ENCODE measurements around the gene REEP2. TPM values are rescaled to one million over a fixed set of nuclear protein-coding genes. Genes with fewer than 3 reads are reported as not detected.
"Not testable (repeated sequence)": the region's sequence is repeated elsewhere in the genome, so short reads cannot be mapped to it uniquely, and the experiment has no call there.

REEP2 gene
- polyA plus RNA-seq, 1 donor from 2014 or later: not detected

DNA sequence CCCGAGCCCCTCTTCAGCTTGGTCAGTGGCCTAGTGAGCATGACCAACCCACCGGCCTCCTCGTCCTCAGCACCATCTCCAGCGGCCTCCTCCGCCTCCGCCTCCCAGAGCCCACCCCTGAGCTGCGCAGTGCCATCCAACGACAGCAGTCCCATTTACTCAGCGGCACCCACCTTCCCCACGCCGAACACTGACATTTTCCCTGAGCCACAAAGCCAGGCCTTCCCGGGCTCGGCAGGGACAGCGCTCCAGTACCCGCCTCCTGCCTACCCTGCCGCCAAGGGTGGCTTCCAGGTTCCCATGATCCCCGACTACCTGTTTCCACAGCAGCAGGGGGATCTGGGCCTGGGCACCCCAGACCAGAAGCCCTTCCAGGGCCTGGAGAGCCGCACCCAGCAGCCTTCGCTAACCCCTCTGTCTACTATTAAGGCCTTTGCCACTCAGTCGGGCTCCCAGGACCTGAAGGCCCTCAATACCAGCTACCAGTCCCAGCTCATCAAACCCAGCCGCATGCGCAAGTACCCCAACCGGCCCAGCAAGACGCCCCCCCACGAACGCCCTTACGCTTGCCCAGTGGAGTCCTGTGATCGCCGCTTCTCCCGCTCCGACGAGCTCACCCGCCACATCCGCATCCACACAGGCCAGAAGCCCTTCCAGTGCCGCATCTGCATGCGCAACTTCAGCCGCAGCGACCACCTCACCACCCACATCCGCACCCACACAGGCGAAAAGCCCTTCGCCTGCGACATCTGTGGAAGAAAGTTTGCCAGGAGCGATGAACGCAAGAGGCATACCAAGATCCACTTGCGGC is 28.2 kb downstream of the REEP2 start:
- Mint-ChIP-seq H3K27ac (peak overlapping the region in 2 of 3 donors; percentile 47 to 80), H3K4me1 (peaks cover 0 to 13% (median 9%) of the 10 kb centered on the region in 3 donors), H3K9me3 (no peaks in the 10 kb centered on the region), H3K27me3 (peaks cover 4% of the 10 kb centered on the region), H3K36me3 (peaks cover 3% of the 10 kb centered on the region), H3K4me3 (peak overlapping the region; percentile 85 to 93 (median 88))

- Mint-ChIP-seq H3K4me3 (peak overlapping the region; percentile 70 to 88 (median 82)), H3K27ac (peak overlapping the region in 1 of 3 donors; percentile 80), H3K27me3 (peaks cover 4% of the 10 kb centered on the region), H3K4me1 (peaks cover 0 to 13% (median 9%) of the 10 kb centered on the region in 3 donors), H3K9me3 (no peaks in the 10 kb centered on the region), H3K36me3 (peaks cover 3% of the 10 kb centered on the region)
Measured at GRCh38 chr5:138467711-138468132, 28.9 kb downstream of the REEP2 start.

- H3K4me1 Mint-ChIP-seq: peaks cover 0 to 13% (median 9%) of the 10 kb centered on the region in 3 donors
- peak overlapping the region in 1 of 3 donors; percentile 80 for H3K27ac Mint-ChIP-seq
- peak overlapping the region in 3 of 4 donors; percentile 63 to 87 (median 85) for H3K4me3 Mint-ChIP-seq
- no peaks in the 10 kb centered on the region for H3K9me3 Mint-ChIP-seq
- peaks cover 4% of the 10 kb centered on the region for H3K27me3 Mint-ChIP-seq
- H3K36me3 Mint-ChIP-seq: peaks cover 3% of the 10 kb centered on the region
Measured at GRCh38 chr5:138468133-138468965, 29.5 kb downstream of the REEP2 start.

DNA sequence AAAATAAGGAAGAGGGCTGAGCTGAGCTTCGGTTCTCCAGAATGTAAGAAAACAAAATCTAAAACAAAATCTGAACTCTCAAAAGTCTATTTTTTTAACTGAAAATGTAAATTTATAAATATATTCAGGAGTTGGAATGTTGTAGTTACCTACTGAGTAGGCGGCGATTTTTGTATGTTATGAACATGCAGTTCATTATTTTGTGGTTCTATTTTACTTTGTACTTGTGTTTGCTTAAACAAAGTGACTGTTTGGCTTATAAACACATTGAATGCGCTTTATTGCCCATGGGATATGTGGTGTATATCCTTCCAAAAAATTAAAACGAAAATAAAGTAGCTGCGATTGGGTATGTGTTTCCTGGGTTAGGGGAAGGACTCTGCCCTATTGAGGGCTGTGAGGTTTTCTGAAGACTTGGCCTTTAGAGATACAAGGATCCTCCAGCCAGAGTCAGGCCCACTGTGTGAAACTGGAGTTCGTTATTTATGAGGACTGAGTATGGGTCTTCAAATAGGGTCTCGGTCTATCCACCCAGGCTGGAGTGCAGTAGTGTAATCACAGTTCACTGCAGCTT is 30.2 kb downstream of the REEP2 start:
- Mint-ChIP-seq H3K36me3 (peaks cover 3% of the 10 kb centered on the region), H3K4me3 (peak overlapping the region in 1 of 4 donors; percentile 87), H3K4me1 (peaks cover 0 to 13% (median 9%) of the 10 kb centered on the region in 3 donors), H3K27me3 (peaks cover 4% of the 10 kb centered on the region), H3K27ac (no peak overlapping the region), H3K9me3 (no peaks in the 10 kb centered on the region)

- Mint-ChIP-seq H3K36me3 (peaks cover 3% of the 10 kb centered on the region), H3K4me1 (peaks cover 0 to 13% (median 9%) of the 10 kb centered on the region in 3 donors), H3K27ac (no peak overlapping the region), H3K9me3 (no peaks in the 10 kb centered on the region), H3K4me3 (peak overlapping the region in 1 of 4 donors; percentile 19), H3K27me3 (peaks cover 4% of the 10 kb centered on the region)
Measured at GRCh38 chr5:138469540-138470321, 30.9 kb downstream of the REEP2 start.

- Mint-ChIP-seq H3K27ac (peak overlapping the region in 1 of 3 donors; percentile 67), H3K4me1 (peaks cover 0 to 11% (median 9%) of the 10 kb centered on the region in 3 donors), H3K4me3 (peak overlapping the region in 1 of 4 donors; percentile 19), H3K27me3 (peaks cover 10% of the 10 kb centered on the region), H3K36me3 (peaks cover 3% of the 10 kb centered on the region), H3K9me3 (no peaks in the 10 kb centered on the region)
Measured at GRCh38 chr5:138470322-138471051, 31.6 kb downstream of the REEP2 start.

GRCh38 chr5:138471052-138471361 is 32.1 kb downstream of the REEP2 start:
- Mint-ChIP-seq H3K4me1 (peaks cover 0 to 11% (median 9%) of the 10 kb centered on the region in 3 donors), H3K36me3 (peaks cover 4% of the 10 kb centered on the region), H3K9me3 (no peaks in the 10 kb centered on the region), H3K4me3 (no peak overlapping the region), H3K27me3 (peaks cover 10% of the 10 kb centered on the region), H3K27ac (no peak overlapping the region)

DNA sequence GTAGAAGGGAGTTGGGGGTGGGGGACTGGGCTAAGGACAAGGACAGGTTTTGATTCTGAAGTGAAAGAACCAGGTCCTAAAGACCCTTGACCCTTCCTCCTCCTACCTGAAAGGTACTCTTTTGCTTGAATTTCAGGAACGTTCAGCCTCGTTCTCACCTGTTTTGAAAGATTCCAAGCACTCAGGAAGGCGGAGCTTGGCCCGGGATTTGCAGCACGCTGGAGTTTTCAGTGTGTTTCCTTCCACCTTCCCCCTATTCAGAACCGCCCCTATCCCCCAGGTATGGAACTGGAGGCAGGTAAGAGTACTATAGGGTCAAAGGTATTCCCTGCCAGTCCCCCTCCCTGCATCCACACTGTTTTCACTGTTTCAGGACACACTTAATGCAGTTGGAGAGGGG is 33.5 kb downstream of the REEP2 start:
- Mint-ChIP-seq H3K4me1 (peaks cover 0 to 6% (median 5%) of the 10 kb centered on the region in 3 donors), H3K27ac (no peak overlapping the region), H3K9me3 (no peaks in the 10 kb centered on the region), H3K36me3 (peaks cover 2% of the 10 kb centered on the region), H3K27me3 (peaks cover 14% of the 10 kb centered on the region), H3K4me3 (no peak overlapping the region)

- not testable (repeated sequence) for H3K9me3 Mint-ChIP-seq, H3K36me3 Mint-ChIP-seq, H3K4me3 Mint-ChIP-seq, H3K4me1 Mint-ChIP-seq
- Mint-ChIP-seq H3K27ac (peak overlapping the region in 1 of 3 donors; percentile 97), H3K27me3 (peaks cover 14% of the 10 kb centered on the region)
Measured at GRCh38 chr5:138473151-138473550, 34.3 kb downstream of the REEP2 start.

DNA sequence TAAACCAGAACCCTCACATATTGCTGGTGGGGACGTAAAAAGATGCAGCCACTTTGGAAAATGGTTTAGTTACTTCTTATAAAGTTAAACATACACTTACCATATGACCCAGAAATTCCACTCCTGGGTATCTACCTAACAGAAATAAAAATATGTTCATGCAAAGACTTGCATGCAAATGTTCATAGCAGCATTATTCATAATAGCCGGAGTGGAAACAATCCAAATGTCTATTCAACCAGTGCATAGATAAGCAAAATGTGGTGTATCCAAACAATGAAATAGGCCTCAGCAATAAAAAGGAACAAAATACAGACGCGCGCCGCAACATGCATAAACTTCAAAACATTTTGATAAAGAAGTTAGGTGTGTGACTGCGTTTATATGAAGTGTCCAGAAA is 38.1 kb downstream of the REEP2 start:
- H3K4me1 Mint-ChIP-seq: no peaks in the 10 kb centered on the region
- no peaks in the 10 kb centered on the region for H3K9me3 Mint-ChIP-seq
- peaks cover 2% of the 10 kb centered on the region for H3K36me3 Mint-ChIP-seq
- H3K27me3 Mint-ChIP-seq: peaks cover 21% of the 10 kb centered on the region
- H3K4me3 Mint-ChIP-seq: no peak overlapping the region
- peak overlapping the region in 1 of 3 donors; percentile 4 for H3K27ac Mint-ChIP-seq

DNA sequence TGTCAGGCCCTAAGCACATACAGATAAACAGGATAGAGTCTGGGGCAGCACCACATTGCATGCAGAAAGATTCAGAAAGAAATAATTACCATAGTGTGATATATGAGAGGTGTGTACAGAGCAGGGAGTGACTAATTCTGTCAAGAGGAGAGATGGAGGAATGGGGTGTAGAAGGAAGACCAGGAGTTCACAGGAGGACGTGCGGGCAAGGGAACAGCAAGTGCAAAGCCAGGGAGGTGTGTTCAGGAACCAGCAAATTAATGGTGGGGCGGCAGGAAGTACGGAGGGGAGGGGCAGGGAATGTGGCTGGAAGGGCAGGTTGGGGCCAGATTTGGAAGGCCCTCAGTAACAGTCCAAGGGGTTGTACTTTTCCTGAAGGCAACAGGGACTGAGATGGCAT is 43.8 kb downstream of the REEP2 start:
- Mint-ChIP-seq H3K4me3 (no peak overlapping the region), H3K36me3 (no peaks in the 10 kb centered on the region), H3K4me1 (no peaks in the 10 kb centered on the region), H3K27ac (no peak overlapping the region), H3K9me3 (no peaks in the 10 kb centered on the region), H3K27me3 (peaks cover 12% of the 10 kb centered on the region)

- Mint-ChIP-seq H3K27me3 (peaks cover 28% of the 10 kb centered on the region), H3K36me3 (no peaks in the 10 kb centered on the region), H3K27ac (no peak overlapping the region), H3K4me1 (peaks cover 2 to 5% (median 5%) of the 10 kb centered on the region in 3 donors), H3K9me3 (no peaks in the 10 kb centered on the region), H3K4me3 (no peak overlapping the region)
Measured at GRCh38 chr5:138488481-138488945, 49.7 kb downstream of the REEP2 start.

- Mint-ChIP-seq H3K36me3 (no peaks in the 10 kb centered on the region), H3K27ac (no peak overlapping the region), H3K27me3 (peaks cover 28% of the 10 kb centered on the region), H3K4me1 (peaks cover 2 to 5% (median 5%) of the 10 kb centered on the region in 3 donors), H3K4me3 (peak overlapping the region in 1 of 4 donors; percentile 52), H3K9me3 (no peaks in the 10 kb centered on the region)
Measured at GRCh38 chr5:138489683-138490061, 50.8 kb downstream of the REEP2 start.
